ENCODE results near the gene POC1B.

Gene POC1B

GRCh38 chr12:89497467-89497866 lies 28.4 kb downstream of the POC1B start:
- no peak for FAIRE-seq
- DNase-seq (ENCODE audit: insufficient read length, low spot score) = no peak
- TF ChIP-seq, protein P1, sequence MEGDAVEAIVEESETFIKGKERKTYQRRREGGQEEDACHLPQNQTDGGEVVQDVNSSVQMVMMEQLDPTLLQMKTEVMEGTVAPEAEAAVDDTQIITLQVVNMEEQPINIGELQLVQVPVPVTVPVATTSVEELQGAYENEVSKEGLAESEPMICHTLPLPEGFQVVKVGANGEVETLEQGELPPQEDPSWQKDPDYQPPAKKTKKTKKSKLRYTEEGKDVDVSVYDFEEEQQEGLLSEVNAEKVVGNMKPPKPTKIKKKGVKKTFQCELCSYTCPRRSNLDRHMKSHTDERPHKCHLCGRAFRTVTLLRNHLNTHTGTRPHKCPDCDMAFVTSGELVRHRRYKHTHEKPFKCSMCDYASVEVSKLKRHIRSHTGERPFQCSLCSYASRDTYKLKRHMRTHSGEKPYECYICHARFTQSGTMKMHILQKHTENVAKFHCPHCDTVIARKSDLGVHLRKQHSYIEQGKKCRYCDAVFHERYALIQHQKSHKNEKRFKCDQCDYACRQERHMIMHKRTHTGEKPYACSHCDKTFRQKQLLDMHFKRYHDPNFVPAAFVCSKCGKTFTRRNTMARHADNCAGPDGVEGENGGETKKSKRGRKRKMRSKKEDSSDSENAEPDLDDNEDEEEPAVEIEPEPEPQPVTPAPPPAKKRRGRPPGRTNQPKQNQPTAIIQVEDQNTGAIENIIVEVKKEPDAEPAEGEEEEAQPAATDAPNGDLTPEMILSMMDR (IDR thresholded peaks at IDR 0.05; ENCODE audit: insufficient read depth, missing control alignments) = no peak

DNA sequence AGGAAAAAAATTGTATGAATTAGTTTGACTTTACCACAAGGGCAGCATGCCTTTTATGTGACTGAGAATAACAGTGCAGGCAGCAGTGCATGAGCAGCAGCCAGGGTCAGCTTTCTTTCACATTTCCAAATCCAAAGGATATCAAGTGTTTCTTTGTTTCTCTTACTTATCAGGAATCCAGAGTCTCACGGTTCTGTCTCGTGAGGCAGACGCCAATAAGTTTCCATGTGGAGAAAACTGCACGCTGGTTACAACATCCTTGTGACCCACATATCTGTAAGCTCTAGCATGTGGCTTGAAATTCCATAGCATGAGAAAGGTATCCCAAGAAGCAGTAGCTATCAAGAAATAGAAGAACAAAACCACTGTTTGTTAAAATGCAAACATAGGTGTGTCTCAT lies 28.8 kb downstream of the POC1B start:
- DNase-seq (ENCODE audit: insufficient read length, low spot score) (no peak), FAIRE-seq (no peak)
- TF ChIP-seq, protein P1 (IDR thresholded peaks at IDR 0.05; ENCODE audit: insufficient read depth, missing control alignments) = no peak

DNA sequence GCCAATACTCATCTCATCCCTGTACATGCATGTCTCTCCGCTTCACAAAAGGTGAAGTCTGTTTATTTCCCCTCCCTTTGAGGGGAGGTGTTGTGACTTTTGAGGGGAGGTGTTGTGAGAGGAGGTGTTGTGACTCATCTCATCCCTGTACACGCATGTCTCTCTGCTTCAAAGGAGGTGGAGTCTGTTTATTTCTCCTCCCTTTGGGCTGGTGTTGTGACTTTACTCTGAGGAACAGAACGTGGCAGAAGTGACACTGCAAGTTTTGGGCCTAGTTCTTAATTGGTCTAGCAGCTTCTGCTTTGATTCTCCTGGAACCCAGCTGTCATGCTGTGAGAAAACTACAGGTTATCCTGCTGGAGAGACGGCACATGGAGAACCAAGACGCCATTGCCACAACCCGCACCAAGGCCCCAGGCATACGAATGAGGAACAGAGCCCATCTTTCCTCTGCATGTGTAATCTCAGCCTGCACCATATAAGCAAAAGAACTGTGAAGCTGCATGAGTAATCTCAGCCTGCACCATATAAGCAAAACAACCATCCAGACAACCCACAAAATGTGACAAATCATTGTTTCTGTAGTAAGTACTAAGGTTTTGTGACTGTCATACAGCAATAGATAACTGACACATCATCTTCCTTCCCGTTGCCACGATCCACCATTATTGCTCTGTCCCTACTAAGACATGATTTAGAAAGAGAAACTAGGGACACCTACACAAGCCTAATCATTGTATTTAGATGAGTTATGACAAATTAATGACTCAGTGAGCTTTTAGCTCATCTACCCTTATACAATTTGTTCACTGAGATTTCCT lies 31.2 kb downstream of the POC1B start:
- DNase-seq (ENCODE audit: insufficient read length, low spot score) (no peak), FAIRE-seq (no peak)
- TF ChIP-seq, protein P1 (IDR thresholded peaks at IDR 0.05; ENCODE audit: insufficient read depth, missing control alignments) = no peak

GRCh38 chr12:89493670-89494302 lies 32.1 kb downstream of the POC1B start:
- no peak for DNase-seq (ENCODE audit: insufficient read length, low spot score)
- TF ChIP-seq, protein P1 (IDR thresholded peaks at IDR 0.05; ENCODE audit: insufficient read depth, missing control alignments) = no peak
- FAIRE-seq = no peak

- no peak for FAIRE-seq
- TF ChIP-seq, protein P1 (IDR thresholded peaks at IDR 0.05; ENCODE audit: insufficient read depth, missing control alignments) = no peak
- peak; percentile 18 for DNase-seq (ENCODE audit: insufficient read length, low spot score)
Observed at GRCh38 chr12:89492883-89493282, 33.0 kb downstream of the POC1B start.

- FAIRE-seq (no peak), DNase-seq (ENCODE audit: insufficient read length, low spot score) (no peak)
- TF ChIP-seq, protein P1 (IDR thresholded peaks at IDR 0.05; ENCODE audit: insufficient read depth, missing control alignments) = no peak
Observed at GRCh38 chr12:89490922-89491321, 34.9 kb downstream of the POC1B start.

DNA sequence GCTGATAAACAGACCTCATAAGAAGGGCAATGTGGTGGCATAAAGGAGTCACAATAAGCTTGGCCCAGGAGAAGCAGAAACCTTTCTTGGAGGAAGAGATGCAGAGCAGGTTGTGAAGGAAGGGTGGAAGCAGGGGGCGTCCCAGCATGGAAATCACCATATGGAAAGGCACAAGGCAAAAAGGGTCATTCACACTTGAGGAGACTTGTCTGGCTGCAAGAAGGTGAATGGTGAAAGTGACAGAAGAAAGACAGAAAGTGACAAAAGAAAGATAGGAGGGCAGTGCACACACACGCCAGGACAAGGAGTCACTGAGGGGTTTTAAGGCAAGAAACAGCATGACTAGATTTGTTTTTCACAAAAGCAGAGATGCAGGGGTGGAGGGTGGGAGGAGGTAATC lies 39.6 kb downstream of the POC1B start:
- DNase-seq (ENCODE audit: insufficient read length, low spot score) (no peak), FAIRE-seq (no peak)
- TF ChIP-seq, protein P1 (IDR thresholded peaks at IDR 0.05; ENCODE audit: insufficient read depth, missing control alignments) = no peak
